ENCODE data around the gene AHNAK. TPM values are rescaled to one million over a fixed set of nuclear protein-coding genes. Genes with fewer than 3 reads are reported as not detected.

The AHNAK gene
- total and polyA plus RNA-seq, 2 of the 8 experiments (the other 6 are each of a cell fraction or from before 2014, with no cell fraction given), result 2.0 to 5.8 TPM

DNA sequence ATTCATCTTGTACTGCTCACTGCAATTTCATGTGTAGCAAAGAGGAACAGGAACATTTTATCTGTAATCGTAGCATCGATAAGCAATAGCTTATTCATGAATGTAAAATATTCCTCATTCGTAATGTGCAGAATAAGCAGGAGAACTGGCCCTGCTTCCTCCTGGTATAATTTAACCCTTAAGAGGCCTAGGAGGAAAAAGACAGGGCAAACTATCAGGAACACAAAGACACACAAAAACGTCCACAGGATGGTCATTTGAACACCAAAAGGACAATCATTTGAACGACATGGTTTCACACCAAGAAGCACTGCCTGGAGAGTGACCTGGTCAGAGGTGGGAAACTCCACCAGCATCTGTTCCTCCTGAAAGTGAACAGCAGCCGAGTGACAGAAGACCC is 63.9 kb downstream of the AHNAK start (continued):
- TF ChIP-seq HDAC2 (IDR thresholded peaks at IDR 0.05; ENCODE audit: borderline replicate concordance in 1 of 2, low read depth in 2 of 2, low read length in 2 of 2) (no peak), JUND (IDR thresholded peaks at IDR 0.05; ENCODE audit: low read length) (no peak), POU5F1 (IDR thresholded peaks at IDR 0.05; ENCODE audit: low read depth, low read length) (no peak)
